Measurements from ENCODE around the gene CTIF.
"Not testable (repeated sequence)": the region's sequence is repeated elsewhere in the genome, so short reads cannot be mapped to it uniquely, and the experiment has no call there.

The CTIF gene

DNA sequence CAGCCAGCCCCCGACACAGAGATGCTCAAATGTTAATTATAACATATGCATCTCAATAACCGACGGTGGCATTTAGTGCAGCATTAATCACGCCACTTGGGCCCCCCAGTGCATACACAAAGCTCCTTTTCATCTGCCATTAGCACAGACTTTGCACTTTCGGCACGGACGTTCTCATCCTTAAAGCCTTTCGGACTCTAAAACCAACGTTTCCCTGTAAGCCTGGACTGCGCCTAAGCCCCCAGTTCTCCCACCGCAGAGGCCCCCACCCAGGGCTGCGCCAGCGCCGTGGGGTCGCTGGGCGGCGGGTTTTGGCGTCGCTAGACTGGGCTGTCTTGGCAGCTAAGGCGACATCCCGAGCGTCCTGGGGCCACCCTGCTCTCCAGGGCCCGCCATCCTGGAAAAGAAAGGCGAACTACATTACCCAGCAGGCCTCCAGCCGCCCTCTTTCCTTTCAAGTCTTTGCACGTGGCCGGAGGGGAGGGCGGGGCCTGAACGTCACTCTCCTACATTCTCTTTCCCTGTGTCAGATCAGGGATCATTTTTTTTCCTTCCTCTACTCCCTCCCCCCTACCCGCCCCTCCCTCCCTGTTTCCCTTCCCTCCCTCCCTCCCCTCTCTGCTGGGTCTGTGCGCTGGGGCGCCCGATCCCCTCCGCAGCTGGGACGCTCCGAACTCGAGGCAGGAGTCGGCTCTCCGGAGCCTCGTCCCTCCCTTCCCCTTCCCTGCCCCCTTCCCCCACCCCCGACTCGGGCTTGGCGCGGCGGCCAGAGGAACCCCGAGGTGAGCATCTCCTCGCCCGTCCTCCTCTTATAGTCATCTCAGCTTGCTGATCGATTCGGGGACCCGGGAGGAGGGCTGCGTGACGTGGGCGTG is at the start of gene CTIF:
Gene CTIF (plus strand): TSS at position 501 of the 875 bp plus-strand sequence. CDS start 80,535 bp downstream, outside the sequence.
- no CpG with 5 or more reads among the region's 54 CpGs for WGBS (ENCODE audit: insufficient coverage, insufficient read length)
- no peaks in the 10 kb centered on the region for H3K9me3 ChIP-seq (ENCODE audit: control insufficient read depth, insufficient read depth, low read length)
- H3K4me3 ChIP-seq (ENCODE audit: low read length) = peak within 1 kb of the TSS; percentile 83; the same call in 1 of the 2 replicates
- peaks cover 9% of the 10 kb centered on the region; the same call in 1 of the 2 replicates for H3K4me1 ChIP-seq (ENCODE audit: control insufficient read depth, insufficient read depth, low read length)
- no peak within 1 kb of the TSS for H3K27ac ChIP-seq (ENCODE audit: low read length)
- no peaks in the 10 kb centered on the region for H3K36me3 ChIP-seq (ENCODE audit: control insufficient read depth, insufficient read depth, low read length)
- DNase-seq (ENCODE audit: low read depth, low spot score) = peak; percentile 90
- no peaks in the 10 kb centered on the region; the same call in 1 of the 2 replicates for H3K27me3 ChIP-seq (ENCODE audit: control insufficient read depth, insufficient read depth, low read length)

DNA sequence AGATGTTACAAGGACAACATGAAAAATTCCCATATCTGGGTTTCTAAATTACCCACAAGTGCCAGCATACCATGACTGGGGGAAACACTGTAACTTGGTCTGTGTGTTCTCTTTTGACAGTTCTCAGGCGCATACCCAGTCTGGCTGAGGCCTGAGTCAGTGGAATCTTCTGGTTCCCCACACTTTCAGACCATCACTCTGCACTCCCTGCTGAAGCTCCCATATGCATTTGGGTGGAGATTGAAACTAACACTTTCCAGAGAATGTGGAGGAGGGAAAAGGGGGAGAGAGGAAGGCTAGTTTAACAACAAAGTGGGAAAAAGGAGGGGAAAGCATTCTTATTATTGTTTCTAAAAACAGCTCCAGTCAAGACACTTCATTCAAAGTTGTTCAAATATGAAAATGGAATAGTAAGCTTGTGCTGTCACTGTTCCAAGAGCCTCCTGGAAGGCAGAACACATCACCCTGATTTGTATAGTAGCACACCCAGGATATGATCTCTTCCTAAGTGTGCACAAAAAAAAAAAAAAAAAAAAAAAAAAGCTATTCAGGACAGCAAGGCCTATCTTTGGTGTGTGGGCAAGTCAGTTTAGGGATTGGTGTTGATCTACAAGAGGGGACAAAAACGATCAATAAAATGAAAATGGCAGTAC is 48.1 kb upstream of the CTIF start:
- no peak overlapping the region for H3K27ac ChIP-seq (ENCODE audit: low read length)
- H3K4me1 ChIP-seq (ENCODE audit: control insufficient read depth, insufficient read depth, low read length) = no peaks in the 10 kb centered on the region
- DNase-seq (ENCODE audit: low read depth, low spot score) = no peak
- H3K4me3 ChIP-seq (ENCODE audit: low read length) = no peak overlapping the region
- no peaks in the 10 kb centered on the region for H3K36me3 ChIP-seq (ENCODE audit: control insufficient read depth, insufficient read depth, low read length)
- no peaks in the 10 kb centered on the region for H3K27me3 ChIP-seq (ENCODE audit: control insufficient read depth, insufficient read depth, low read length)
- no peaks in the 10 kb centered on the region for H3K9me3 ChIP-seq (ENCODE audit: control insufficient read depth, insufficient read depth, low read length)
- WGBS (ENCODE audit: insufficient coverage, insufficient read length) = no CpG with 5 or more reads among the region's 2 CpGs

DNA sequence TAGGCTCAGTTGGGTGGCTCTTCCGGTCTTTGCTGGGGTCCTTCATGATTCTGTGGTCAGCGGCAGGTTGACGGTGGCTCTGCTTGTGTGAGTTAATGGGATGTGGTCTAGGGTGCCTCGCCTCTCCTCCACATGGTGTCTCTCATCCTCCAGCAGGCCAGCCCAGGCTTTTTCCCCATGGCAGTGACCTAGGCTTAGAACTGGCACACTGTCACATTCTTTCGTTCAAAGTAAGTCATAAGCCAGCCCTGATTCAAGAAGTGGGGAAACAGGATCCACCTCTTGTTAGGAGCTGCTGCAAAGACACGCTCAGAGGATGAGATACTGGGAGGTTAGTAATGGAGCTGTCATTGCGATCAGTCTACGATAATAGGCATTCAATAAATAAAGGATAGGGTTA is 46.0 kb upstream of the CTIF start:
- Histone ChIP-seq H3K4me1 (ENCODE audit: control insufficient read depth, insufficient read depth, low read length) (no peaks in the 10 kb centered on the region), H3K36me3 (ENCODE audit: control insufficient read depth, insufficient read depth, low read length) (no peaks in the 10 kb centered on the region), H3K9me3 (ENCODE audit: control insufficient read depth, insufficient read depth, low read length) (no peaks in the 10 kb centered on the region), H3K27me3 (ENCODE audit: control insufficient read depth, insufficient read depth, low read length) (no peaks in the 10 kb centered on the region), H3K4me3 (ENCODE audit: low read length) (no peak overlapping the region), H3K27ac (ENCODE audit: low read length) (no peak overlapping the region)
- no CpG with 5 or more reads among the region's 8 CpGs for WGBS (ENCODE audit: insufficient coverage, insufficient read length)
- DNase-seq (ENCODE audit: low read depth, low spot score) = no peak

DNA sequence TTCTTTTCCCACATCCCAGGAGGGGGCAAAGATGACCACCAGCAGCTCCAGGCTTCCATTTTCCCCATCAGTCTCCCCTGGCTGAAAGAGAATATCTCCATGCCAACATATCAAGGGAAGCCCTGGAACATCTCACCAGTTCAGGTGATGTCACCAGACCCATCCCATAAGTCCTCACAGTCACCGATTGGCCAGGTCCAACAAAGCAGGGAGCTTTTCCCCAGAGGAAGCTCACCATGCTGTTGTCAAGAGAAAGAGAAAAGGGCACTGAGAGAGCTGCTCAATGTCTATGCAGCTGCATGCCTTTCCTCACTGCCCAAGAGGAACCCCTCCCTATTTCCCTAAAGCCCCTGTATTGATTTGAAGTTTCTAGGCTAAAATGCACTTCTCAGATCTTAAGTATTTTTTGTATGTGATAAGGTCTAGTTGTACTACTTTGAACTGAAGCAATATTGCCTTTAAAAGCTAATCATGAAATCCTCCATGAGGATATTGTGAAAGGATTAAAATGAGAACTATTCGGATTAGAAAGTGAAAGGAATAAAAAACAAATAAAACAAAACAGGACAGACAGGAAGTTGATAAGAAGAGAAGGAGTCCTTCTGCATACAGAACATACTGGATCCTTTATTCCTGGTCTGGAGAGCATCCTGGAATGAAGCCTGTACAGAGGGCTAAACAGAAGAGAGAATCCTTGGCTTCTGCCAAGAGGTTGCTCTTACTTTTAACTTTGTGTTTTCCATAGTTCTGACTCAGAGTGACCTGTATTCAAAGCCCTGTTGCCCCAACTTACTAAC is 45.2 kb upstream of the CTIF start:
- no peaks in the 10 kb centered on the region for H3K27me3 ChIP-seq (ENCODE audit: control insufficient read depth, insufficient read depth, low read length)
- DNase-seq (ENCODE audit: low read depth, low spot score) = no peak

DNA sequence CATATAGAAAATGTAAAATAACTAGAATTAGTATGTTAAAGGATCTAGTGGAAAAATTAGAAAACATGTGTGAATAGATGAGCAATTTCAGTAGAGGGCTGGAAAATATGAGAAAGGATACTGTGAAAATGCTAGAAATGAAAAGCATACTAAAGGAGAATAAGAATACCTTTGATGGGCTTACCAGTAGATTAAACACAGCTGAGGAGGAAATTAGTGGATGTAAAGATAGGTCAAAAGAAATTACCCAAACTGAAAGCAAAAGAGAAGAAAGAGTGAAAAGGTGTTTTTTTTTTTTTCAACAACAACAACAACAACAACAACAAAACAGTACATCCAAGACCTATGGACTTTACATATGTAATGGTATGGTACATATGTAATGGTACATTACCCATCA is 41.0 kb upstream of the CTIF start:
- H3K27ac ChIP-seq (ENCODE audit: low read length) = no peak overlapping the region
- no peak overlapping the region for H3K4me3 ChIP-seq (ENCODE audit: low read length)
- H3K36me3 ChIP-seq (ENCODE audit: control insufficient read depth, insufficient read depth, low read length) = no peaks in the 10 kb centered on the region
- DNase-seq (ENCODE audit: low read depth, low spot score) = no peak
- H3K9me3 ChIP-seq (ENCODE audit: control insufficient read depth, insufficient read depth, low read length) = no peaks in the 10 kb centered on the region
- H3K27me3 ChIP-seq (ENCODE audit: control insufficient read depth, insufficient read depth, low read length) = no peaks in the 10 kb centered on the region
- H3K4me1 ChIP-seq (ENCODE audit: control insufficient read depth, insufficient read depth, low read length) = no peaks in the 10 kb centered on the region

More for the DNA sequence above, 45.2 kb upstream of the CTIF start:
- Histone ChIP-seq H3K36me3 (ENCODE audit: control insufficient read depth, insufficient read depth, low read length) (no peaks in the 10 kb centered on the region), H3K9me3 (ENCODE audit: control insufficient read depth, insufficient read depth, low read length) (no peaks in the 10 kb centered on the region), H3K4me3 (ENCODE audit: low read length) (no peak overlapping the region), H3K4me1 (ENCODE audit: control insufficient read depth, insufficient read depth, low read length) (no peaks in the 10 kb centered on the region), H3K27ac (ENCODE audit: low read length) (no peak overlapping the region)
- WGBS (ENCODE audit: insufficient coverage, insufficient read length) = no CpG with 5 or more reads among the region's 2 CpGs

DNA sequence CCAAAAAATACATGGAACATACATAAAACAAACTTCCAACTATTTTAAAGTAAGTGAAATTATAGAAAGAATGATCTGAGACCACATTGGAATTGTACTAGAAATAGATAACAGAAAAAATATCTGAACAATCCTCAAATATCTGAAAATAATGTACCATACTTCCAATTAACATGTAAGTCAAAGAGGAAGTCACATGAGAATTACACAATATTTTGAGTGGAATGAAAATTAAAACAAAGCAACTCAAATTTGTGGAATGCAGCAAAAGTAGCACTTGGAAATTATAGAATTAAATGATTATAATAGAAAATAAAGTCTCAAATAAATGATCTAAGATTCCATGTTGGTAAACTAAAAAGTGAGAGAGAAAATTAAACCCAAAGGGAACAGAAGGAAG is 38.3 kb upstream of the CTIF start:
- H3K36me3 ChIP-seq (ENCODE audit: control insufficient read depth, insufficient read depth, low read length) = no peaks in the 10 kb centered on the region
- H3K27me3 ChIP-seq (ENCODE audit: control insufficient read depth, insufficient read depth, low read length) = no peaks in the 10 kb centered on the region
- H3K27ac ChIP-seq (ENCODE audit: low read length) = no peak overlapping the region
- no peak overlapping the region for H3K4me3 ChIP-seq (ENCODE audit: low read length)
- no peaks in the 10 kb centered on the region for H3K9me3 ChIP-seq (ENCODE audit: control insufficient read depth, insufficient read depth, low read length)
- no peaks in the 10 kb centered on the region for H3K4me1 ChIP-seq (ENCODE audit: control insufficient read depth, insufficient read depth, low read length)
- no peak for DNase-seq (ENCODE audit: low read depth, low spot score)

DNA sequence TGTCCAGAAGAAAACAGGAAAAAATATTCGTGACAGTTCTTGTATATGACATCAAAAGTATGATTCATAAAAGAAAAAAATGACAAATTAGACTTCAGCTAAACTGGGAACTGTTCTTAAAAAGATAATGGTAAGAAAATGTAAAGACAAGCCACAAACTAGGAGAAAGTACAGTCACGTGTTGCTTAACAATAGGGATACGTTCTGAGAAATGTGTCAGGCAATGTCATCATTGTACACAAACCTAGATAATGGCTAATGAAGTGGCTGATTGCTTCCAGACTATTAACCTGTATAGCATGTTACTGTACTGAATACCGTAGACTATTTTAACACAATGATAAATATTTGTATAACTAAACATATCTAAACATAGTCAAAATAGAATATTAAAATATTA is 35.9 kb upstream of the CTIF start:
- DNase-seq (ENCODE audit: low read depth, low spot score) = no peak
- Histone ChIP-seq H3K27ac (ENCODE audit: low read length) (no peak overlapping the region), H3K4me1 (ENCODE audit: control insufficient read depth, insufficient read depth, low read length) (no peaks in the 10 kb centered on the region), H3K36me3 (ENCODE audit: control insufficient read depth, insufficient read depth, low read length) (no peaks in the 10 kb centered on the region), H3K9me3 (ENCODE audit: control insufficient read depth, insufficient read depth, low read length) (no peaks in the 10 kb centered on the region), H3K27me3 (ENCODE audit: control insufficient read depth, insufficient read depth, low read length) (no peaks in the 10 kb centered on the region), H3K4me3 (ENCODE audit: low read length) (no peak overlapping the region)
- no CpG with 5 or more reads among the region's 4 CpGs for WGBS (ENCODE audit: insufficient coverage, insufficient read length)

DNA sequence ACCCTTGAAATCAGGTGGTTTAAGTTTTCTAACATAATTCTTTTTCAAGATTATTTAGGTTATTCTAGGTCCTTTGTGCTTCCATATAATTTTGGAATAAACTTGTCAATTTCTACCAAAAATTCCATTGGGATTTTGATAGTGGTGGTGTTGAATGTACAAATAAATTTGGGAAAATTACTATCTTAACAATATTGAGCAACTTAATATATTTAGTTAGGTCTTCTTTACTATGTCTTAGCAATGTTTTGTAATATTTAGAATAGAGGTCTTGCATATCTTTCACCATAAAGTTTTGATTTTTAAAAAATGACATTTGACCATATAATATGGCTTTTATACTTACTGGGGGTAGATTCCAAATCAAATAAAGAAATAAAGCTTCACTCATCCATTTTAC is 34.0 kb upstream of the CTIF start:
- Histone ChIP-seq H3K9me3 (ENCODE audit: control insufficient read depth, insufficient read depth, low read length) (no peaks in the 10 kb centered on the region), H3K27ac (ENCODE audit: low read length) (no peak overlapping the region), H3K4me3 (ENCODE audit: low read length) (no peak overlapping the region), H3K27me3 (ENCODE audit: control insufficient read depth, insufficient read depth, low read length) (no peaks in the 10 kb centered on the region), H3K4me1 (ENCODE audit: control insufficient read depth, insufficient read depth, low read length) (no peaks in the 10 kb centered on the region), H3K36me3 (ENCODE audit: control insufficient read depth, insufficient read depth, low read length) (no peaks in the 10 kb centered on the region)
- no peak for DNase-seq (ENCODE audit: low read depth, low spot score)

DNA sequence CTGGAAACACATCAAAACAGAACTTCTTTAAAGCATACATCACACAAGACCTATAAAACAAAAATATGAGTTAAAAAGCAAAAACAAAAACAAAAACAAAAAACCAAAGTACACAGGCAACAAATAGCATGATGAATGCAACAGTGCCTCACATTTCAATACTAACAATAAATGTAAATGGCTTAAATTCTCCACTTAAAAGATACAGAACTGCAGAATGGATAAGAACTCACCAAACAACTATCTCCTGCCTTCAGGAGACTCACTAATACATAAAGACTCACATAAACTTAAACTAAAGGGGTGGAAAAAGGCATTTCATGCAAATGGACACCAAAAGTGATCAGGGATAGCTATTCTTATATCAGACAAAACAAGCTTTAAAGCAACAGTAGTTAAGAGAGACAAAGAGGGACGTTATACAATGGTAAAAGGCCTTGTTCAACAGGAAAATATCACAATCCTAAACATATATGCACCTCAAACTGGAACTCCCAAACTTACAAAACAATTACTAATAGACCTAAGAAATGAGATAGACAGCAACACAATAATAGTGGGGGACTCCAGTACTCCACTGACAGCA is 31.8 kb upstream of the CTIF start:
- H3K36me3 ChIP-seq (ENCODE audit: control insufficient read depth, insufficient read depth, low read length); DNase-seq (ENCODE audit: low read depth, low spot score); H3K4me1 ChIP-seq (ENCODE audit: control insufficient read depth, insufficient read depth, low read length); H3K4me3 ChIP-seq (ENCODE audit: low read length); H3K27me3 ChIP-seq (ENCODE audit: control insufficient read depth, insufficient read depth, low read length); H3K27ac ChIP-seq (ENCODE audit: low read length); H3K9me3 ChIP-seq (ENCODE audit: control insufficient read depth, insufficient read depth, low read length): not testable (repeated sequence)
- no CpG with 5 or more reads among the region's 1 CpG for WGBS (ENCODE audit: insufficient coverage, insufficient read length)

DNA sequence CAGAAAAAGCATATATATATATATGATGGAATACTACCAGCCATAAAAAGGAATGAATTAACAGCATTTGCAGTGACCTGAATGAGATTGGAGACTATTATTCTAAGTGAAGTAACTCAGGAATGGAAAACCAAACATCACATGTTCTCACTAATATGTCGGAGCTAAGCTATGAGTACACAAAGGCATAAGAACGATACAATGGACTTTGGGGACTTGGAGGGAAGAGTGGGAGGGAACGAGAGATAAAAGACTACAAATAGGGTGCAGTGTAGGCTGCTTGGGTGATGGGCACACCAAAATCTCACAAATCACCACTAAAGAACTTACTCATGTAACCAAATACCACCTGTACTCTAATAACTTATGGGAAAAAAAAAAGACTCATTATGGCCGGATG is 26.3 kb upstream of the CTIF start:
- not testable (repeated sequence) for H3K4me1 ChIP-seq (ENCODE audit: control insufficient read depth, insufficient read depth, low read length); H3K4me3 ChIP-seq (ENCODE audit: low read length); H3K9me3 ChIP-seq (ENCODE audit: control insufficient read depth, insufficient read depth, low read length); DNase-seq (ENCODE audit: low read depth, low spot score); H3K27me3 ChIP-seq (ENCODE audit: control insufficient read depth, insufficient read depth, low read length); H3K27ac ChIP-seq (ENCODE audit: low read length); H3K36me3 ChIP-seq (ENCODE audit: control insufficient read depth, insufficient read depth, low read length)
- no CpG with 5 or more reads among the region's 4 CpGs for WGBS (ENCODE audit: insufficient coverage, insufficient read length)

Data from iPS DF 6.9 (cell line).